ENCODE data around the gene CNOT2.

GRCh38 chr12:70248876-70249275 lies 5.6 kb downstream of the CNOT2 start:
- TF ChIP-seq POLR2AphosphoS5 (IDR thresholded peaks at IDR 0.05; ENCODE audit: borderline replicate concordance, low read depth, low read length), result no peak
- no peak for TF ChIP-seq EZH2 (IDR thresholded peaks at IDR 0.05)
- no peak for TF ChIP-seq FOXP2 (optimal IDR thresholded peaks at IDR 0.05; ENCODE audit: control extremely low read depth, extremely low read length, insufficient read depth)
